Measurements from ENCODE around the gene MDP1.
A peak's percentile ranks its signal among the peaks of the same experiment; 100 is the strongest.

MDP1 gene

DNA sequence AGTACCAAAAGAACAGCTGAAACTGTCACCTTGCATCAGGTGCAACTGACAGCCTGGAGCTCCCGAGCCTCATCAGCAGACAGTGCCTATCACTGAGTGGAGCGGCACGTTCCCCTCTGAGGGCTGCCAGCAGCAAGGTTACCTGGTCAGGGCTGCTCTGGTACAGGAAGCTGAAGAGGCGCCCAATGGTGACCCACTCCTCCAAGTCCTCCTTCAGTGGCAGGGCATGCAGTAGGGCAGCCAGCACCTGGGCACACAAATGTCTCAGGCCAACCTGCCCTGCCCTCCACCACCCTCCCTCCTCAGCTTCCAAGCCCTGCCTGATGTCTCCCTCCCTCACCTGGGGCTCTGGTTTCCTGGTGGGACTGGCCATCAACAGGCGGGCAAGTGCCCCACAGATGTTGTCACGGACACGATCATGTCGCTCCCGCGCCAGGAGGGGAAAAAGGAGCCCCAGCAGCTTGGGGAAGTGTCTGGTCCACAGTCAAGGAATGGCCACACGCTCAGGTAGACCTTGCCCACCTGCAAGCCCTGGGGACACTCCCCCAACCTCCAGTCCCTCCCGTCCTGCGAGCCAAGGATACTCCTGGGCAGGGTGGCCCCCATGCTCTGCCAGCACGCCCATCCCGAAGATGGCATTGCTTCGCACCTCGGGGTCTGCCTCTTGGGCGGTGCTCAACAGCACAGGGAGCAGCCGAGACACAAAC, 34.3 kb downstream of the MDP1 start:
- Histone ChIP-seq H3K9me3 (ENCODE audit: control insufficient read depth in 1 of 2, low read length in 2 of 2) (no peaks in the 10 kb centered on the region), H3K36me3 (ENCODE audit: control insufficient read depth in 1 of 2, insufficient read depth in 2 of 2, low read length in 2 of 2) (peaks cover 53 to 96% of the 10 kb centered on the region in 2 donors), H3K27ac (ENCODE audit: low read depth, low read length) (no peak overlapping the region), H3K27me3 (ENCODE audit: control insufficient read depth in 1 of 2, insufficient read depth in 2 of 2, low read length in 2 of 2) (no peaks in the 10 kb centered on the region), H3K9ac (ENCODE audit: low read depth in 1 of 2, low read length in 2 of 2) (no peak overlapping the region), H3K4me3 (ENCODE audit: low read depth in 1 of 2, low read length in 2 of 2) (no peak overlapping the region), H3K4me1 (ENCODE audit: control insufficient read depth in 1 of 2, insufficient read depth in 2 of 2, low read length in 2 of 2) (no peaks in the 10 kb centered on the region)

DNA sequence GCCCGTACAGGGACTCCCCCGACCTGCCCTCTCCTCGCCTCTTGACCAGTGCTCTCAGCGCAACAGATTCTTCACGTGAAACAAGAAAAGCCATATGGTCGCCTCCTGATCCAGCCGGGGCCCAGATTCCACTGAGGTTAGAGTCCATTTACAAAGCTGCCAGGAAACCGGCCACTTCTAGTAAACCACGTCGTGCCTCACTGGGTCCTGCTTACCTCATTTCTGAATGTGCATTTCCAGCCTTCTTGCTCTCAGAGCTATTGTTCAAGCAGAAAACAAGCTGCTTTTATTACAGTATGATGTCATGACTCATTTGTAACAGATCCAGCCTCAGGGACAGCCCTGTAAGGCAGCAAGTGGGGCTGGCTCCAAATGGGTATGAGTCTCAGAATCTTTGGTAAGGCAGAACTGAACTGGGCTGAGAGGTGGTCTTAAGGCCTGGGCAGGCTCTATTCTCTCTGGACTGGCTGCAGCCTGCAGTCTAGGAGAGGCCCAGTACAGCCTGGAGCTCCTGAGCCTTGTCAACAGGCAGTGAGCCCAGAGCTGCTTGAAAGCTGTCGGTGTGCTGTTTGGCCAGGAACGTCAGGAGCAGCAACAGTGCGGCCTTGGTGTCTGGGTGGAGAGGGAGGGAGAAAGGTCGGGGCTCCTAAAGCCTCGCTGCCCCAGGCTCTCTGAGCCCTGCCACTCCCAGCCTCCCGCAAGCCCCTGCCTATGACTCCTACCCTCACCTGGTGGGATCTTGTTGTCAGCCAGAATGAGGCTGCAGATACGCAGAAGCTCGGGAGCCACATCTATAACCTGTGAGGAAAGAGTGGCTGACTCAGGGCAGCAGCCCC, 35.7 kb downstream of the MDP1 start:
- H3K4me1 ChIP-seq (ENCODE audit: control insufficient read depth in 1 of 2, insufficient read depth in 2 of 2, low read length in 2 of 2): no peaks in the 10 kb centered on the region
- H3K9me3 ChIP-seq (ENCODE audit: control insufficient read depth in 1 of 2, low read length in 2 of 2): no peaks in the 10 kb centered on the region
- H3K27ac ChIP-seq (ENCODE audit: low read depth, low read length): peak overlapping the region; percentile 36
- H3K4me3 ChIP-seq (ENCODE audit: low read depth in 1 of 2, low read length in 2 of 2): no peak overlapping the region
- peaks cover 49 to 90% of the 10 kb centered on the region in 2 donors for H3K36me3 ChIP-seq (ENCODE audit: control insufficient read depth in 1 of 2, insufficient read depth in 2 of 2, low read length in 2 of 2)
- no peaks in the 10 kb centered on the region for H3K27me3 ChIP-seq (ENCODE audit: control insufficient read depth in 1 of 2, insufficient read depth in 2 of 2, low read length in 2 of 2)
- H3K9ac ChIP-seq (ENCODE audit: low read depth in 1 of 2, low read length in 2 of 2): peak overlapping the region in 1 of 2 donors; percentile 17

- no peak overlapping the region for H3K4me3 ChIP-seq (ENCODE audit: low read depth in 1 of 2, low read length in 2 of 2)
- no peaks in the 10 kb centered on the region for H3K9me3 ChIP-seq (ENCODE audit: control insufficient read depth in 1 of 2, low read length in 2 of 2)
- peak overlapping the region; percentile 36 for H3K27ac ChIP-seq (ENCODE audit: low read depth, low read length)
- peak overlapping the region in 1 of 2 donors; percentile 17 for H3K9ac ChIP-seq (ENCODE audit: low read depth in 1 of 2, low read length in 2 of 2)
- no peaks in the 10 kb centered on the region for H3K4me1 ChIP-seq (ENCODE audit: control insufficient read depth in 1 of 2, insufficient read depth in 2 of 2, low read length in 2 of 2)
- H3K36me3 ChIP-seq (ENCODE audit: control insufficient read depth in 1 of 2, insufficient read depth in 2 of 2, low read length in 2 of 2): peaks cover 43 to 87% of the 10 kb centered on the region in 2 donors
- H3K27me3 ChIP-seq (ENCODE audit: control insufficient read depth in 1 of 2, insufficient read depth in 2 of 2, low read length in 2 of 2): no peaks in the 10 kb centered on the region
Observed at GRCh38 chr14:24179294-24179960, 36.4 kb downstream of the MDP1 start.

- Histone ChIP-seq H3K27me3 (ENCODE audit: control insufficient read depth in 1 of 2, insufficient read depth in 2 of 2, low read length in 2 of 2) (no peaks in the 10 kb centered on the region), H3K36me3 (ENCODE audit: control insufficient read depth in 1 of 2, insufficient read depth in 2 of 2, low read length in 2 of 2) (peaks cover 41 to 81% of the 10 kb centered on the region in 2 donors), H3K9me3 (ENCODE audit: control insufficient read depth in 1 of 2, low read length in 2 of 2) (no peaks in the 10 kb centered on the region), H3K27ac (ENCODE audit: low read depth, low read length) (no peak overlapping the region), H3K9ac (ENCODE audit: low read depth in 1 of 2, low read length in 2 of 2) (no peak overlapping the region), H3K4me3 (ENCODE audit: low read depth in 1 of 2, low read length in 2 of 2) (no peak overlapping the region), H3K4me1 (ENCODE audit: control insufficient read depth in 1 of 2, insufficient read depth in 2 of 2, low read length in 2 of 2) (no peaks in the 10 kb centered on the region)
Observed at GRCh38 chr14:24178399-24179178, 37.3 kb downstream of the MDP1 start.

- Histone ChIP-seq H3K4me3 (ENCODE audit: low read depth in 1 of 2, low read length in 2 of 2) (no peak overlapping the region), H3K9me3 (ENCODE audit: control insufficient read depth in 1 of 2, low read length in 2 of 2) (no peaks in the 10 kb centered on the region), H3K4me1 (ENCODE audit: control insufficient read depth in 1 of 2, insufficient read depth in 2 of 2, low read length in 2 of 2) (no peaks in the 10 kb centered on the region), H3K9ac (ENCODE audit: low read depth in 1 of 2, low read length in 2 of 2) (no peak overlapping the region), H3K27me3 (ENCODE audit: control insufficient read depth in 1 of 2, insufficient read depth in 2 of 2, low read length in 2 of 2) (no peaks in the 10 kb centered on the region), H3K36me3 (ENCODE audit: control insufficient read depth in 1 of 2, insufficient read depth in 2 of 2, low read length in 2 of 2) (peaks cover 43 to 80% of the 10 kb centered on the region in 2 donors), H3K27ac (ENCODE audit: low read depth, low read length) (no peak overlapping the region)
Observed at GRCh38 chr14:24177891-24178290, 38.0 kb downstream of the MDP1 start.

DNA sequence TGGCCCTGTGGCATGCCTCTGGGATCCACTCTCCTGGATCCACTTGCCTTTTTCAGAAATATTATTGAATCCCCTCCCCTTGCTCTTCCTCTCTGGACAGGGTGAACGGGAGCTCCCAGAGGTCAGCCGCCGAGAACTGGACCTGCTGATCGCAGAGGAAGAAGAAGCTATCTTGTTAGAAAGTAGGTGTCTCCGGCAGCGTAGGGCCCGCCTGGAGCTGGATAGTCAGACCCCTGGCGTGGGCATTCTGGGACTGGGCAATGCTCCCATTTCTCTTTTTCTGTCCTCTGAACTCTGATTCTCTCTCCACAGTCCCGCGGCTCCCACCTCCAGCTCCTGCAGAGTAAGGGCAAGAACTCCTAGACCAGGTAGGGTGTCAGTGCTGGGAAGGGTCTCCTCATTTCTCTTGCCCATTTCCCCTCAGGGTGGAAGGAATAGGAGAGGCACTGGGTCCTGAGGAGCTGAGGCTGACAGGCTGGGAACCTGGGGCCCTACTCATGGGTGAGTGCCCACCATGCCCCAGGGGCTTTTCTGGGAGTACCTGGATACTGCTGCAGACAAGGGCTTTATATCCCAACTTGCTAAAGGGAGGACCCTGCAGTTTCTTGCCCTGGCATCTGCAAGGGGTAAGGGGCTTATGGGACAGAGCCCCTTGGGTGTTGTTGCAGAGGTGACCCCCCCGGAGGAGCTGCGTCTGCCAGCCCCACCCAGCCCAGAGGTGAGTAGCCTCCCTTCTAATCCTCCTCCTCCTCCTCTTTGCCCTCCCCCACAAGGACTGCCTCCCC, 38.6 kb downstream of the MDP1 start:
- Histone ChIP-seq H3K4me1 (ENCODE audit: control insufficient read depth in 1 of 2, insufficient read depth in 2 of 2, low read length in 2 of 2) (no peaks in the 10 kb centered on the region), H3K36me3 (ENCODE audit: control insufficient read depth in 1 of 2, insufficient read depth in 2 of 2, low read length in 2 of 2) (peaks cover 41 to 80% of the 10 kb centered on the region in 2 donors), H3K9ac (ENCODE audit: low read depth in 1 of 2, low read length in 2 of 2) (no peak overlapping the region), H3K27me3 (ENCODE audit: control insufficient read depth in 1 of 2, insufficient read depth in 2 of 2, low read length in 2 of 2) (no peaks in the 10 kb centered on the region), H3K4me3 (ENCODE audit: low read depth in 1 of 2, low read length in 2 of 2) (no peak overlapping the region), H3K9me3 (ENCODE audit: control insufficient read depth in 1 of 2, low read length in 2 of 2) (no peaks in the 10 kb centered on the region), H3K27ac (ENCODE audit: low read depth, low read length) (no peak overlapping the region)

DNA sequence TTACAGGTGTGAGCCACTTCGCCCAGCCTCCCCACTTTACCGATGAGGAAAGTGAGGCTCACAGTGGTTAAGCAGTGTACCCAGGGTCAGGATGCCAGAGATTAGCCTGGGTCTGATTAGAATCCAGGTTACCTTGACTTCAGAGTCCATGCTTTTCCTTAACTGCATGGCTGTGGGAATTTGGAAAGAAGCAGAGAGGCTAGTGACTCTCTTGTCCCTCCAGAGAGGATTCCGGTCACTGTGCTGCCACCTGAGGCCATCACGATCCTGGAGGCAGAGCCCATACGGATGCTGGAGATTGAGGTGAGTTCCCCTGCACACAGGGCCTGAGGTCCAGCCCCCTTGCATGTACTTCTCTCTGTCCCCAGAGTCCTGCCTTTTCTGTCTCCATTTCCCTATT, 39.3 kb downstream of the MDP1 start:
- H3K36me3 ChIP-seq (ENCODE audit: control insufficient read depth in 1 of 2, insufficient read depth in 2 of 2, low read length in 2 of 2): peaks cover 36 to 76% of the 10 kb centered on the region in 2 donors
- H3K9ac ChIP-seq (ENCODE audit: low read depth in 1 of 2, low read length in 2 of 2): no peak overlapping the region

DNA sequence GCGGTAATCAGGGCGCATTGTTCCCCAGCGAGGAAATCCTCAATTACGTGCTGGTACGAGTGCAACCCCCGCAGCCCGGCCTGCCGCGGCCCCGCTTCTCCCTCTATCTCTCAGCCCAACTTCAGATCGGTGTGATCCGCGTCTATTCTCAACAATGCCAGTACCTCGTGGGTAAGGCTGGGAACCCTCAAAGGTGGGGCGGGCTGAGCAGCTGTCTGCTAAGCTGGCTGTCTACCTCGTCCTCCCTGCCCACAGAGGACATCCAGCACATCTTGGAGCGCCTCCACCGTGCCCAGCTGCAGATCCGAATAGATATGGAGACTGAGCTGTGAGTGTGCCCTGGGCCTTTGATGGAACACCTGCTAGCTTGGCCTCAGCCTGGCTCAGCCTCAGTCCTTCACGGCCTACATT, 43.0 kb downstream of the MDP1 start:
- H3K9ac ChIP-seq (ENCODE audit: low read depth in 1 of 2, low read length in 2 of 2): peak overlapping the region in 1 of 2 donors; percentile 16
- no peak overlapping the region for H3K27ac ChIP-seq (ENCODE audit: low read depth, low read length)
- peak overlapping the region in 1 of 2 donors; percentile 57 for H3K4me3 ChIP-seq (ENCODE audit: low read depth in 1 of 2, low read length in 2 of 2)

More for the DNA sequence above, 39.3 kb downstream of the MDP1 start:
- no peaks in the 10 kb centered on the region for H3K9me3 ChIP-seq (ENCODE audit: control insufficient read depth in 1 of 2, low read length in 2 of 2)
- H3K4me1 ChIP-seq (ENCODE audit: control insufficient read depth in 1 of 2, insufficient read depth in 2 of 2, low read length in 2 of 2): no peaks in the 10 kb centered on the region
- no peaks in the 10 kb centered on the region for H3K27me3 ChIP-seq (ENCODE audit: control insufficient read depth in 1 of 2, insufficient read depth in 2 of 2, low read length in 2 of 2)
- no peak overlapping the region for H3K27ac ChIP-seq (ENCODE audit: low read depth, low read length)
- no peak overlapping the region for H3K4me3 ChIP-seq (ENCODE audit: low read depth in 1 of 2, low read length in 2 of 2)

GRCh38 chr14:24172261-24172860, 43.5 kb downstream of the MDP1 start:
- peaks cover 30 to 46% of the 10 kb centered on the region in 2 donors for H3K36me3 ChIP-seq (ENCODE audit: control insufficient read depth in 1 of 2, insufficient read depth in 2 of 2, low read length in 2 of 2)
- H3K9me3 ChIP-seq (ENCODE audit: control insufficient read depth in 1 of 2, low read length in 2 of 2): no peaks in the 10 kb centered on the region
- no peaks in the 10 kb centered on the region for H3K4me1 ChIP-seq (ENCODE audit: control insufficient read depth in 1 of 2, insufficient read depth in 2 of 2, low read length in 2 of 2)
- H3K27me3 ChIP-seq (ENCODE audit: control insufficient read depth in 1 of 2, insufficient read depth in 2 of 2, low read length in 2 of 2): no peaks in the 10 kb centered on the region
- H3K4me3 ChIP-seq (ENCODE audit: low read depth in 1 of 2, low read length in 2 of 2): peak overlapping the region; percentile 0 to 57
- no peak overlapping the region for H3K27ac ChIP-seq (ENCODE audit: low read depth, low read length)
- peak overlapping the region in 1 of 2 donors; percentile 16 for H3K9ac ChIP-seq (ENCODE audit: low read depth in 1 of 2, low read length in 2 of 2)

More for the DNA sequence above, 43.0 kb downstream of the MDP1 start:
- H3K9me3 ChIP-seq (ENCODE audit: control insufficient read depth in 1 of 2, low read length in 2 of 2): no peaks in the 10 kb centered on the region
- H3K27me3 ChIP-seq (ENCODE audit: control insufficient read depth in 1 of 2, insufficient read depth in 2 of 2, low read length in 2 of 2): no peaks in the 10 kb centered on the region
- H3K4me1 ChIP-seq (ENCODE audit: control insufficient read depth in 1 of 2, insufficient read depth in 2 of 2, low read length in 2 of 2): no peaks in the 10 kb centered on the region
- H3K36me3 ChIP-seq (ENCODE audit: control insufficient read depth in 1 of 2, insufficient read depth in 2 of 2, low read length in 2 of 2): peaks cover 29 to 46% of the 10 kb centered on the region in 2 donors
